CD4-positive, alpha-beta T cell treated with Interleukin-1 beta for 1 hour (primary cell): ENCODE results near the gene CRYBB1.

Experiments
- DNase-seq, 2 donors: peaks; one replicate each; pipeline ENCODE4 v3.0.0-alpha.2; 2020 to 2022

Gene CRYBB1

GRCh38 chr22:26617271-26618199 lies at the start of gene CRYBB1:
Gene CRYBB1 (minus strand): TSS chr22:26618027. CDS start chr22:26616319, 1,708 bp downstream.
- peak in 1 of 2 donors; percentile 5 for DNase-seq

- DNase-seq: no peak
Observed at GRCh38 chr22:26667140-26667539, 49.3 kb upstream of the CRYBB1 start.

- no peak for DNase-seq
Observed at GRCh38 chr22:26665813-26666231, 48.0 kb upstream of the CRYBB1 start.

GRCh38 chr22:26663374-26663923 lies 45.6 kb upstream of the CRYBB1 start:
- DNase-seq: no peak

- no peak for DNase-seq
Observed at GRCh38 chr22:26662160-26662559, 44.3 kb upstream of the CRYBB1 start.

GRCh38 chr22:26660961-26661578 lies 43.2 kb upstream of the CRYBB1 start:
- DNase-seq: no peak

GRCh38 chr22:26660356-26660755 lies 42.5 kb upstream of the CRYBB1 start:
- no peak for DNase-seq

- DNase-seq: peak; percentile 61 to 64
Observed at GRCh38 chr22:26658671-26659478, 41.0 kb upstream of the CRYBB1 start.

- no peak for DNase-seq
Observed at GRCh38 chr22:26658161-26658560, 40.3 kb upstream of the CRYBB1 start.

GRCh38 chr22:26656891-26657851 lies 39.3 kb upstream of the CRYBB1 start, which contains the start of gene MIAT:
Gene MIAT (plus strand): TSS chr22:26657588.
- DNase-seq: peak; percentile 56 to 70

GRCh38 chr22:26651815-26652214 lies 34.0 kb upstream of the CRYBB1 start:
- DNase-seq: no peak

GRCh38 chr22:26650722-26651421 lies 33.0 kb upstream of the CRYBB1 start:
- DNase-seq: no peak

- no peak for DNase-seq
Observed at GRCh38 chr22:26648528-26649388, 30.9 kb upstream of the CRYBB1 start.

GRCh38 chr22:26648011-26648497 lies 30.2 kb upstream of the CRYBB1 start:
- peak; percentile 42 to 44 for DNase-seq

- no peak for DNase-seq
Observed at GRCh38 chr22:26646158-26646557, 28.3 kb upstream of the CRYBB1 start.

GRCh38 chr22:26643418-26644100 lies 25.7 kb upstream of the CRYBB1 start:
- DNase-seq: peak in 1 of 2 donors; percentile 37

- DNase-seq: peak; percentile 65 to 78
Observed at GRCh38 chr22:26642465-26643417, 24.9 kb upstream of the CRYBB1 start.

- DNase-seq: no peak
Observed at GRCh38 chr22:26636296-26636695, 18.5 kb upstream of the CRYBB1 start.
